ENCODE data around the gene KRT77.

GRCh38 chr12:52647601-52648000, 55.7 kb downstream of the KRT77 start:
- TF ChIP-seq CTCF (IDR thresholded peaks at IDR 0.05) (no peak), GABPA (IDR thresholded peaks at IDR 0.05; ENCODE audit: low read depth) (no peak), TAF1 (IDR thresholded peaks at IDR 0.05; ENCODE audit: borderline replicate concordance, low read depth, low read length) (no peak), NRF1 (IDR thresholded peaks at IDR 0.05; ENCODE audit: low read depth, low read length) (no peak), SMC3 (IDR thresholded peaks at IDR 0.05; ENCODE audit: low read depth, low read length) (no peak), POLR2AphosphoS5 (IDR thresholded peaks at IDR 0.05; ENCODE audit: low read depth, low read length) (no peak), REST (IDR thresholded peaks at IDR 0.05; ENCODE audit: low read depth, low read length) (no peak), YY1 (IDR thresholded peaks at IDR 0.05; ENCODE audit: low read depth) (no peak), RAD21 (IDR thresholded peaks at IDR 0.05; ENCODE audit: low read length) (no peak), RXRA (IDR thresholded peaks at IDR 0.05; ENCODE audit: borderline replicate concordance, low read depth) (no peak), NFIC (IDR thresholded peaks at IDR 0.05; ENCODE audit: borderline replicate concordance) (no peak)

Measured in SK-N-SH (cell line).